Loucy (cell line): ENCODE measurements around the gene CDH4.

Source experiments
- EZH2phosphoT487 ChIP-seq: fragments of 200-600 bp; IDR thresholded peaks from 2 replicates; pipeline ENCODE4 v1.6.1; 2018; ENCODE audit warnings: antibody characterized with exemption, mild to moderate bottlenecking, moderate library complexity, borderline replicate concordance
- TF ChIP-seq, protein P1 (sequence below): fragments of 200-600 bp; sonication (generic); conservative IDR thresholded peaks from 2 replicates; pipeline ENCODE4 v1.5.1; 2014; ENCODE audit warnings: mild to moderate bottlenecking, antibody characterized with exemption, low read length

GRCh38 chr20:61486198-61486597 lies 234.1 kb downstream of the CDH4 start:
- TF ChIP-seq, protein P1, sequence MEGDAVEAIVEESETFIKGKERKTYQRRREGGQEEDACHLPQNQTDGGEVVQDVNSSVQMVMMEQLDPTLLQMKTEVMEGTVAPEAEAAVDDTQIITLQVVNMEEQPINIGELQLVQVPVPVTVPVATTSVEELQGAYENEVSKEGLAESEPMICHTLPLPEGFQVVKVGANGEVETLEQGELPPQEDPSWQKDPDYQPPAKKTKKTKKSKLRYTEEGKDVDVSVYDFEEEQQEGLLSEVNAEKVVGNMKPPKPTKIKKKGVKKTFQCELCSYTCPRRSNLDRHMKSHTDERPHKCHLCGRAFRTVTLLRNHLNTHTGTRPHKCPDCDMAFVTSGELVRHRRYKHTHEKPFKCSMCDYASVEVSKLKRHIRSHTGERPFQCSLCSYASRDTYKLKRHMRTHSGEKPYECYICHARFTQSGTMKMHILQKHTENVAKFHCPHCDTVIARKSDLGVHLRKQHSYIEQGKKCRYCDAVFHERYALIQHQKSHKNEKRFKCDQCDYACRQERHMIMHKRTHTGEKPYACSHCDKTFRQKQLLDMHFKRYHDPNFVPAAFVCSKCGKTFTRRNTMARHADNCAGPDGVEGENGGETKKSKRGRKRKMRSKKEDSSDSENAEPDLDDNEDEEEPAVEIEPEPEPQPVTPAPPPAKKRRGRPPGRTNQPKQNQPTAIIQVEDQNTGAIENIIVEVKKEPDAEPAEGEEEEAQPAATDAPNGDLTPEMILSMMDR: no peak
- no peak for TF ChIP-seq EZH2phosphoT487
